SKM-1 treated with dmso at 0.1 percent for 144 hours (cell line): ENCODE results near the gene C2CD4C.
"Not testable (repeated sequence)": the region's sequence is repeated elsewhere in the genome, so short reads cannot be mapped to it uniquely, and the experiment has no call there.

Experiments
- DNase-seq: peaks from one replicate; lab custom pipeline; 2025; ENCODE audit not compliant: unreplicated experiment; lab: John Stamatoyannopoulos, UW

The C2CD4C gene

GRCh38 chr19:367963-368629 lies 40.9 kb downstream of the C2CD4C start:
- DNase-seq: no peak

- no peak for DNase-seq
Observed at GRCh38 chr19:367561-367960, 41.4 kb downstream of the C2CD4C start.

DNA sequence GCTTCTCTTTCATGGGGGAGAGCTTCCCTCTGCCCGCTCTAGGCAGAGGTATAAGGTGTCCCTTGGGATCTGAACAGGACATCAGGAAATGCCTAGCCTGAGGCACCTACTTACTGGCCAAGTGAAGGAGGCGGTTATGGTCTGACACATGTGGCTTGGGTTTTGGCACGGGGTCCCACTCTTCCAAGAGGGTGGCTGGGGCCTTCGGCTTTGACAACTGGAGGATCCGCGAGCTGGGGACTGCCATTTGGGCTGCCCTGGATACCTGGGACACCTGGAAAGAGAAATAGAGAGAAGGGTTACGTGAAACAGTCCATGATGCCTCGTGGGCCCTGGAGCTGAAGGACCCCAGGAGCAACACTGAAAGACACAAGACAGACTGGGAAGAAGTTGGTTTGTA lies 42.0 kb downstream of the C2CD4C start:
- DNase-seq: no peak

GRCh38 chr19:366205-366783 lies 42.7 kb downstream of the C2CD4C start:
- DNase-seq: no peak

GRCh38 chr19:364496-365287 lies 44.3 kb downstream of the C2CD4C start:
- DNase-seq: no peak

DNA sequence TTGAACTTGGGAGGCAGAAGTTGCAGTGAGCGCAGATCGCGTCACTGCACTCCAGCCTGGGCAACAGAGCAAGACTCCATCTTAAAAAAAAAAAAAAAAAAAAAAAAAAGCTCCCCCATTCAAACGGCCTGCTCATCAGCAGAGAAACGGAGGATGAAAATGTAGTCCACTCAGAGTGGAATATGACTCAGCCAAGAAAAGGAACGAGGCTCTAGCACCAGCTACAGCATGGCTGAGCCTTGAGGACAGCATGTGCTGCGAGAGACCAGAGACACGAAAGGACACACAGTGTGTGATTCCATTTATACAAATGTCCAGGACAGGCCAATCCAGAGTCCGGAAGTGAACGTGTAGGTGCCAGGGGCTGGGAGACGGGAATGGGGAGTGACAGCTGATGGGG lies 46.3 kb downstream of the C2CD4C start:
- no peak for DNase-seq

- no peak for DNase-seq
Observed at GRCh38 chr19:362154-362553, 46.8 kb downstream of the C2CD4C start.

GRCh38 chr19:359653-359925 lies 49.4 kb downstream of the C2CD4C start:
- no peak for DNase-seq

DNA sequence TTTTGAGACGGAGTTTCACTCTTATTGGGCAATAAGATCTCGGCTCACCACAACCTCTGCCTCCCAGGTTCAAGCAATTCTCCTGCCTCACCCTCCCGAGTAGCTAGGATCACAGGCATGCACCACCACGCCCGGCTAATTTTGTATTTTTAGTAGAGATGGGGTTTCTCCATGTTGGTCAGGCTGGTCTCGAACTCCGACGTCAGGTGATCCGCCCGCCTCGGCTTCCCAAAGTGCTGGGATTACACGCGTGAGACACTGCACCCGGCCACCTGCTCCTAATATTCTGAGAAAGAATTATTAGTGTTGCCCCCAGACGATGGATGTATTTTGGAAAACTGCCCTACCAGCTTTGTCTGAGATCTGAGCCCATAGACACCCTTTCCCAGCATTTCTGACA lies 53.4 kb downstream of the C2CD4C start:
- not testable (repeated sequence) for DNase-seq
